8988T (cell line): ENCODE data around the gene EVA1C.
"Not testable (repeated sequence)": the region's sequence is repeated elsewhere in the genome, so short reads cannot be mapped to it uniquely, and the experiment has no call there.

Experiments
- DNase-seq: peaks from one replicate; pipeline ENCODE4 v3.0.0; 2011

EVA1C gene

DNA sequence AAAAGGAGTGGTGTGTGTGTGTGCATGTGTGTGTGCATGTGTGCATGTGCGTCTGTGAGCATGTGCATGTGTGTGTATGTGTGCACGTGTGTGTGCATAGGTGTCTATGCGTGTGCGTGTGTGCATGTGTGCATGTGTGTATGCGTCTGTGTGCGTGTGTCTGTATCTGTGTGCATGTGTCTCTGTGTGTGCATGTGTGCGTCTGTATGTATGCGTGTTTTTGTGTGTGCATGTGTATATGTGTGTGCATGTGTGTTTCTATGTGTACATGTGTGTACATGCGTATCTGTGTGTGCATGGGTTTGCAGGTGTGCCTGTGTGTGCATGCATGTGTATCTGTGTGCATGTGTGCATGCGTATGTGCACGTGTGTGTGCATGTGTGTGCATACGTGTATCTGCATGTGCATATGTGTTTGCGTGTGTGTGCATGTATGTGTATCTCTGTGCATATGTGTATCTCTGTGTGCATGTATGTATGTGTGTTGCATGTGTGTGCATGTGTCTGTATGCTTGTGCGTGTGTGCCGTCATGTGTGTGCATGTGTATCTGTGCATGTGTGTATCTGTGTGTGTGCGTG, 94.9 kb downstream of the EVA1C start:
- DNase-seq = no peak

DNA sequence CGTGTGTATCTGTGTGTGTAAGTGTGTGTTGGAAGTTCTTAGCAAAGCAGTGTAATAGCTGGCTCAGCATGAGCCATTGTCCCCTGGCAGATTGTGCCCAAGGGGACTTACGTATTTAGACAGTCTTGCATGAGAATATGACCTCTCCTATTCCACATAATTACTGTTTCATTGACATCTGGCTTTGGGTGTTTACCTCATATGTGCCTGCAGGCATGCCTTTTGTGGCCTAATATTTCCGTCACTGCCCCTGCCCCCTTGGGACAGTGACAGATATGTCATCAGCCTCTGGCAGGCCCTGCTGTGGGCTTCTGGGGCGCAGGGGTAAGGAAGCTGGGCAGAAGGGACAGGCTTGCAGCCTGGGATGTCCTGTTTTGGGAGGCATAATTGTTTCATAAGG, 95.5 kb downstream of the EVA1C start:
- not testable (repeated sequence) for DNase-seq

DNA sequence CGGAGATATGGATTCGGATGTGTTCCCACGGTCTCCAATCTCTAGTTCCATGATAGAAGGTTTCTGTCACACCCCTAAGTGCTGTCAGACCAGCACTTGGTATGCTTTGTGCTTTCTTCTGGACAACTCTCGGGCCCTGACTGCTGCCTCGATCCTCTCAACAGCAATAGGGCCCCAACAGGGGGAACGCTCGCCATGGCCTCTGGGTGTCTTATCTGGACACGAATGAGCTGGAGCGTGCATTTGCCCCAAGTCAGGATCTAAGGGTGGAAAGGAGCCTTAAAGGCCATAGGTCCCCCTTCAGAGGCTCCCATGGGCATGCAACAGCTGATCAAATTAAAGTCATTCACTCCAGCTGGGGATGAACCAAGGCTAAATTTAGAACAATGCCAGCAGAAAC, 96.1 kb downstream of the EVA1C start:
- DNase-seq = no peak

DNA sequence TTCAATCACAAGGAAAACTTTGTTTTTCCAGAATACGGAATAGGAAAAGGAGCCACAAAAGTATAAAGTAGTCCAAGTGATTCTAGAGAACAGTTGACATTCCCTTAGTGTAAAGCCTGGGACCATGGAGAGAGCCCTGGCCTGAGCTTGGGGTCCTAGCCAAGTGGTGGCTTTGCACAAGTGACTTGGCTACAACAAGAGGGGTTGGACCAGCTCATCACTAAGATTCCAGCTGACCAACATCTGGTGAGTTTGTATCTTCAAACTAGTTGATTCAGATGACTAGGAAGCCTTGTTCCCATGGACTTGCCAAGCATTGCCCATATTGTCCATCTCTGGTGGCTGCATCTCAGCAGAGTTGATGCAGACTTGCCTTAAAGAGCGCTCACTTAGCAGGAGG, 96.5 kb downstream of the EVA1C start:
- not testable (repeated sequence) for DNase-seq

DNA sequence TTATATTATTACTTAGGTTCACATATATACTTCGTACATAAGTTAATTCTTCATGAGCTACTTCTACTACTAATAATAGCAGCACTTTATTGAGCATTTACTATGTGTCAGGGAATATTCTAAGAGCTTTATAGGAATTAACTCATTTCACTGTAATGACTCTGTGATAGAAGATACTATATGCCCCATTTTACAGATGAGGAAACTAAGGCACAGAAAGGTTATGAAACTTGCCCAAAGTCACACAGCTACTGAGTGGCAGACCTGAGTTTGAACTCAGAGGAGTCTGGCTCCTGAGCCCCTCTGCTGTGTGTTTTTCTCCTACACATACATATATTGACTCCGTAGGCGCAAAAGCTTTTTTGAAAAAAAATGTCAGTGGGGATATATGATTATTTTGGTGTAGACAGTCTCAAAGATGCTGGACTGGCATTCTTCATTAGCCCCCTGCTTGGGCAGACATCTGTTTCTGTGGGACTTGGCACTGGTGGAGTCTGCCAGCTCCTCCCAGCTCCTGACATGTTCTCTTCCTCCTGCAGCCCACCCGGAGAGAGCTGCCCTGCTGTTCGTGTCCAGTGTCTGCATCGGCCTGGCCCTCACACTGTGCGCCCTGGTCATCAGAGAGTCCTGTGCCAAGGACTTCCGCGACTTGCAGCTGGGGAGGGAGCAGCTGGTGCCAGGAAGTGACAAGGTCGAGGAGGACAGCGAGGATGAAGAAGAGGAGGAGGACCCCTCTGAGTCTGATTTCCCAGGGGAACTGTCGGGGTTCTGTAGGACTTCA, 102.0 kb downstream of the EVA1C start:
- no peak for DNase-seq

DNA sequence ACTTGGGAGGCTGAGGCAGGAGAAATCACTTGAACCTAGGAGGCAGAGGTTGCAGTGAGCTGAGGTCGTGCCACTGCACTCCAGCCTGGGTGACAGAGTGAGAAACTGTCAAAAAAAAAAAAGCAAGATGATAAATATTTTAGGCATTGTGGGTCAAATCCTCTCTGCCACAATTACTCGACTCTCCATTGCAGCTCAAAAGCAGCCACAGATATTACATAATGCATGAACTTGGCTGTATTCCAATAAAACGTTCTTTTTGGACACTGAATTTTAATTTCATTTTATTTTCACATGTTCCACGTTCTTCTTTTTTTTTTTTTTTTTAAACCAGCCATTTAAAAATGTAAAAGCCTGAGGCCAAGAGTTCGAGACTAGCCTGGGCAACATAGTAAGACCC, 103.4 kb downstream of the EVA1C start:
- no peak for DNase-seq

DNA sequence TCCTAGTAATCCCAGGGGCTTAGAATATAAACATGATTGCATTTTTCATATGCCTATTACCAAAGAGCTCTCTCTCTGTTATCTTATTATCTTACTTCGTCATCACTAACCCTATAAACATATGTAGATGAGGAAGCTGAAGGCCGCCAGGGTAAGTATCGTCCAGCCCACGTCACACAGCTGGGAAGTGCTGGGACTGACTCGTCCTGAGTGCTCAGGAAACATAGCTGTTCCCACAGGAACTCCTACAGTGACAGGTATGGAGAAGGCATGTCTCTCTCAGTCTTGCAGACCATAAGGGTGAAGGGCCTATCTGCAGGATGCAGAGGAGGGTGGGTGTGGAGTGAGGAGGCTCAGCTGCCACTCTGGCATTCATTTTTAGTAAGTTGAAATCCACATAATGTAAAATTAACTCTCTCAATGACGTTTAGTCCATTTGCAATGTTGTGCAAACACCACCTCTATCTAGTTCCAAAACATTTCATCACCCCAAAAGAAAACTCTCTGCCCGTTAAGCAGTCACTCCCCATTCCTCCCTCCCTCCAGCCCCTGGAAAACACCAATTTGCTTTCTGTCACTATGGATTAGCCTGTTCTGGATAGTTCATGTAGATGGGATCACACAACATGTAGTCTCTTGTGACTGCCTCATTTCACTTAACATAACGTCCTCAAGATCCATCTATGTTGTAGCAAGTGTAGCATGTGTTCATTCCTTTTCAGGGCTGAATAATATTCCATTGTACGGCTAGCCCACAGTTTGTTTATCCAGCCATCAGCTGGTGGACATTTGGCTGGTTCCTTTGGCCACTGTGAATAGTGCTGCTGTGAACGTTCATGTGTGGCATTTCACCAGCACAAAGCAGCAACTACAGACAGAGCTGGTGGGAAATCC, 104.5 kb downstream of the EVA1C start:
- DNase-seq = no peak

DNA sequence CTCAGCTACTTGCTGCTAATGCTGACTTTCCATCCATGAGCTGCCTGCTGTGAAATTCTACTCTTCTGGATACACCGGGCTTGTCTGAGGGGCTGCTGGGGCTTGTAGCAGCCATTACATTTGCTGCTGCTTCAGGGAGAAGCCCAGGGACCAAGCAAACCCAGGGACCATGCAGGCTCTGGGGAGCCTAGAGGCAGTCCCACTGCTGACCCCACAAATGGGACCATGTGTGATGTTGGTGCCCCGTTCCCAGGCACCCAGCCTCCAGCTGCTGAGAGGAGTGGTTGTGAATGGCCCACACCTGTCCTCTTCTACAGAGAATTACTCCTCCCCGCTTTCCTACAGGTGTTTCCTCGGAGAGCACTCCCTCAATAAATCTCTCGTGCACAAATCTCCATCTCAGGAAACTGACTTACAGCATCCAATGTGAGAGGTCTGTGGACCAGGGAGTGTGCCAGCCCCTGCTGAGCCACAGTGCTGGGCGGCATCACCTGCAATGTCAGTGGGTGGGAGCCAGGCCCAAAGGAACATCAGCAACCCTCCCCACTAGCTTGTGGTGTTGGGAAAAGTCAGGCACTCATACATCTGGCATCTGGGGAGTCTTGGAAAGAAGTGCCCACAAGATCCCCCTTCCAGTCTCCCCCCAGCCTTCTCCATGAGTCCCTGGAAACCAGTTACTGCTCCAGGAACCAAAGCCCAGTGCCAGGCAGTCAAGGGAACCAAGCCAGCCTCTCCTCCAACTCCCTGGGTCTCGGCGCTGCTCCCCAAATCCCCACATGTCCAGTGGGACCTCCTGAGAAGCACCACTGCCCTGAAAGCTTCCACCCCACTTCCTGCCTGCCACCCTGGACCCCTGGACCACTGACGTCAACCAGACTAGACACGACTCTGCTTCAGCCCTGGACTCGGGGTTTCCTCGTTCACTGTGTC, 107.7 kb downstream of the EVA1C start:
- DNase-seq = no peak

DNA sequence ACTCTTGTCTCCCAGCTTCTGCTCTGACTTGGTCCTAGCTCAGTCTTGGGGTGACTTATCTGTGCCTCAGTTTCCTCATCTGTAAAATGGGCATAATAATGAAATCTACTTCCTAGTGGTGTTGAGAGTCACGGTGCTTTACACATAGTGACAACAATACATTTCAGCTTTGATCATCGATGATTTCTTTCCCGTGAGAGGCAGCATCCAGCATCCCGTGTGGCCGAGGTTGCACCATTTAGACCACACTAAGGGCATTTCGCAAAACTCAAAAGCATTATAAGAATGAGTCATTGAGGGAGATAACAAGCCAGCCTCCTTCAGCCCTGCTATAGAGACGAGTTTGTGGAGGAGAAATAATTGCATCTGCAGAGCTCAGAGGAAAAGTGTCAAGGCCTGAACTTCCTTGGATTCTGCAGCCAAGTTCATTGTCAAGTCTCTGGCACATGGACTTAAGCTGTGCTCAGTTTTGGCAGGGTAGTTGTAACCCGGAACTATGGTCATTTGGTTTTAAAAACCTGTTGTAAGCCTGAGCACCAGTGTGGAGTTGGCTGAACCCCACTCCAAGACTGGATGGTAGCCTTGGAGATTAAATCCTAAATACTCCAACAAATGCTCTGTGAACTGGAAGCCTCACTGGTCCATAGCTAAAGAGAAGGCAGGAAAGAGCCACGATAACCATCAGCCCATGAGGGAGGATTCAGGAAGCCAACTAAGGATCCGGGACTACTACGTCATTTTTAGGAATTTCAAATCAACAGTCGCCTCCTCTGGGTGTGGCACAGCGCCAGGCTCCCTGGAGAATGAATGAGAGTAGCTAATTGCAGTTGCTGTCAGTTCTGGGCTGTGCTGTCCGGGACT, 108.6 kb downstream of the EVA1C start:
- DNase-seq = no peak

DNA sequence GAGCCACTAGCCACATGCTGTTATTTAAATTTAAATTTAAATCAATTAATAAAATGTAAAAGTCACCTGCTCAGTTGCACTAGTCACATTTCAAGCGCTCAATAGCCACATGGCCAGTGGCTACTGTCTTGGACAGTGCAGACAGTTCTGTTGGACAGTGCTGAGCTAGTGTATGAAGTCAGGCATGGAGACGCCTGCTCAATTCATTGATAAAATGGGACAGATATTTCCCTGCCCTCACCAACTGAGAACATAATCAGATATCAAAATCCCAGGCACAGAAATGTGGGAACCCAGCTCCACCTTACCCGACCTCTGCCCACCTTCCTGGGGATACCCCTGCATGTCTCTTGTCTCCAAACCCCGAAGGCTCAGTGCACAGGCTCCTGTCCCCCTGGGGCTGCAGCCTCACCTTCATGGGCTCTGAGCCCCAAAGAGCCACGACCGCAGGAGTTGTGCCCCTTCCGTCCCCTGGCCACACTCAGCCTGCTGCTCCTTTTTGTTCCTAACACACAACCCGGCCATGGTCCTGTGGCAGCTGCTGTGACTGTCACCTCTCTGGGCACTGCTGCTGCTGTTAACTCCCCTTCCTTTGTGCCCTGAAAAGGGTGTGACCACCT, 109.3 kb downstream of the EVA1C start:
- DNase-seq = no peak

DNA sequence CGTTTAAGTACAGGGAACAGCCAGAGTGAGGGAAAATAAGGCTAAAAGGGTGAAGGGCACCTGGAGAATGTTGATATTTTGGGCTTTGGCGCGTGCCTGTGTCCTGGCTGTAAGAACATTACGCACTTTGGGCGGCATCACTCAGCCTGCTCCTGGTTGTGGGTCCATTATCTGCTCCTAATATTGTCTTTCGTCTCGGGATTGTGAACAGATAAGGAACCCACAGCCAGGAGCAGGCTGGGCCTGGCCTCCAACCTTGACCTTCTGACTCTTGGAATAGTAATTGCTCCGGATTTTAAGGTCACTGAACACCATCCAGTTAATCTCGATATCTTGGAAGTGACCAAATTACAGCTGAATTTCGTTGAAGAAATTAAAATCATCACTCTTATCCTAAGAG, 111.0 kb downstream of the EVA1C start:
- no peak for DNase-seq

DNA sequence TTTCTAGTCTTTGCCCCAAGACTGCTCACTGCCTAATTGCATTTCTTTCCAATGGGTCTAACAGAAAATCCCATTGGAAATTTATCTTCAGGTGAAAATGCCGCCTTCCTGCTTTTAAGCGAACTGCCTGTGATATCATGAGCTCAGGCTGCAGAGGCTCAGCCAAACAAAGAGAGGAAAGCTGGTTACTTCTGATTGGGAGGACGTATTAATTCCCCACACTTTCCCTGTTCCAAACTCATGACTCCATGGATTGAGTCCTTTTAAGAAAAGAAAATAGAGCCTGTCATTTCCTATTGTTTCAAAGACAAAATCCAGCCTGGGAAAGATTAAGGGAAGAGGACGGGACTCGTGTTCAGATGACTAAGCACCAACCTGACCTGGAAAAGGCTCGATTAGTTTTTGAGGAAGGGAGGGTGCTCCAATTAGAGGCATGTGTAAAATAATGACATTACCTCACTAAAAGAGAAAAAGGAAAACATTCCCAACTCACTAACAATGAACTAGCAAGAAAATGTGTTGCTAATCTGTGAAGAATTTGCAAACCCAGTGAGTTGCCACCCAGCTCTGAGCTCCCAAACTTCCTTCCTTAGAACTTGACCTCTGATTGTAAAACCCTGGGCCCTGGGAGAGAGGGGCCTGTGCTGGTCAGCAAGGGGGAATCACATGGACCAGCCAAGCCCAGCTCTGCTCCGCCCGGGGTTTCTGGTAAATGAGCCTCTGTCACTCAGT, 111.6 kb downstream of the EVA1C start:
- no peak for DNase-seq

DNA sequence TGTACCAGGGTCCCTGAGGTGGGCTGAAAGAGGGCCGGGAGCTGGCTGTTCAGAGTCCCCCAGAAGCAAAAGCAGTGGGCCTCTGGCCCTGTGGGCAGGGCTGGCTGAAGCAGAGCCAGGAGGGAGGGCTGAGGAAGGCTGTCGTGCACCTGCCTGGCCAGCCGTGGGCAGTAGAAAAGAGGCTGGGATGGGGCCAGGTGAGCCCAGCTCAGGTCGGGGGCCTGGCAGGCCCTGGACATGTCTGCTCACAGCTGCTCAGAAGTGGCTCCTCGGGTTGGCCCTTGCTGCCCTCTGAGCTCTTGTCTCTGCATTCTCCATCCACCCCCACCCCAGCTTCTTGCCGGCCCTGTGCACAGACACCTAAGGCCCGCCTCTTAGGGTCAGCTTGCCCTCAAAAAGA, 112.8 kb downstream of the EVA1C start:
- DNase-seq = no peak

DNA sequence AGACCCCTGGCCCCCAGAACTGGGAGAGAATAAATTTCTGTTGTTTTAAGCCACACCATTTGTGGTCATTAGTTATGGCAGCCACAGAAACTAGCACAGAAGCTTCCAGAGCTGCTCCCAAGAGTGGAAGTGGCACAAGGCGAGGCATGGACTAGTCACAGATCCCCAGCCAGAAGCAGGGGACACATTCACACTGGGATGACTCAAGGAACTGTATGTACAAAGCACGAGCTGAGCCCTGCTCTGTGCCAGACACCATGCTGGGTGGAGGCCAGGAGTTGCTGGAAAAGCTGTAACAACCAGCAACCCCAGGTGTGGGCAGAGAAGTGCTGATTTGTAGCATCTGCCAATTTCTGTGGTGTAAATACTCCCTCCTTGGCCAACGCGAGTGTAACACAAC, 117.2 kb downstream of the EVA1C start:
- no peak for DNase-seq

DNA sequence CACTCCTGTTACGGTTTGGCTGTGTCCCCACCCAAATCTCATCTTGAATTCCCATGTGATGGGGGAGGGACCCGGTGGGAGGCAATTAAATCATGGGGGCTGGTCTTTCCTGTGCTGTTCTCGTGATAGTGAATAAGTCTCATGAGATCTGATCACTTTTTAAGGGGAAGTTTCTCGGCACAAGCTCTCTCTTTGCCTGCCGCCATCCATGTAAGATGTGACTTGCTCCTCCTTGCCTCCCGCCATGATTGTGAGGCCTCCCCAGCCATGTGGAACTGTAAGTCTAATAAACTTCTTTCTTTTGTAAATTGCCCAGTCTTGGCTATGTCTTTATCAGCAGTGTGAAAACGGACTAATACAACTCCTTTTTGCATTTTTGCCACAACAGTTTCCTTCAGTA, 118.3 kb downstream of the EVA1C start:
- DNase-seq = not testable (repeated sequence)

DNA sequence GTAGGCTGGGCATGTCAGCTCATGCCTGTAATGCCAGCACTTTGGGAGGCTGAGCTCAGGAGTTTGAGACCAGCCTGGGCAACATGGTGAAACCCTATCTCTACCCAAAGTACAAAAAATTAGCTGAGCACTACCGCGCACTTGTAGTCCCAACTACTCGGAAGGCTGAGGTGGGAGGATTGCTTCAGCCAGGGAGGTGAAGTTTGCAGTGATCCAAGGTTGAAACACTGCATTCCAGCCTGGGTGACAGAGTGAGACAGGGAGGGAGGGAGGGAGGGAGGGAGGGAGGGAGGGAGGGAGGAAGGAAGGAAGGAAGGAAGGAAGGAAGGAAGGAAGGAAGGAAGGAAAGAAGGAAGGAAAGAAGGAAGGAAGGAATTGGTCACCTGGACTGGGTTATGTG, 119.1 kb downstream of the EVA1C start:
- DNase-seq = not testable (repeated sequence)

DNA sequence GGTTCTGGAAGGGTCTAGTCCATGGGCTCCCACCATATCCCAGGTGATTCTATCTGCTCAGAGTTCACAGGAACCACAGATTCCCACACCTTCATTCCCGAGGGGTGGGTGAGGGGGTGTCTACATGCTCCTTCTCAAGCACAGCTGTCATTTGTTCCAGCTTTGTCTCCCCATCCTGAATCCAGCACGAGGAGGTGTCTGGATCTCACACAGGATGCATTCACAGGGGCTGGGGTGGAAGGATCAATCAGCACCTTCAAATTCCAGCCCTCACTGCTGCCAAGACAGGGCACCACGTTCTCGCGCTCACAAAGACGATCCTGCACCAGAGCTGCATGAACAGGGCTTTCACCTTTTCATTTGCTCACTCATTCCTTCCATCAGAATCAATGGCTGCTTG, 120.1 kb downstream of the EVA1C start:
- DNase-seq = no peak

DNA sequence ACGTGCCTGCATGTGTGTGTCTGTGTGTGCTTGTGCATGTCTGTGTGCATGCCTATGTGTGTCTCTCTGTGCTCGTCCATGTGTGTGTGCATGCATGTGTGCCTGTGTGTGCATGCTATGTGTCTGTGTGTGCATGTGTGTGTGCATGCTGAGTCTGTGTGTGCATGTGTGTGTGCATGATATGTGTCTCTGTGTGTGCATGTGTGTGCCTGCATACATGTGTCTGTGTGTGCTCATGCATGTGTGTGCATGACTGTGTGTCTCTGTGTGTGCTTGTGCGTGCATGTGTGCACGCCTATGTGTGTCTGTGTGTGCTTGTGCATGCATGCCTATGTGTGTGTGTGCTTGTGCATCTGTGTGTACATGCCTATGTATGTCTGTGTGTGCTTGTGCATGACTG, 120.5 kb downstream of the EVA1C start:
- DNase-seq = no peak

DNA sequence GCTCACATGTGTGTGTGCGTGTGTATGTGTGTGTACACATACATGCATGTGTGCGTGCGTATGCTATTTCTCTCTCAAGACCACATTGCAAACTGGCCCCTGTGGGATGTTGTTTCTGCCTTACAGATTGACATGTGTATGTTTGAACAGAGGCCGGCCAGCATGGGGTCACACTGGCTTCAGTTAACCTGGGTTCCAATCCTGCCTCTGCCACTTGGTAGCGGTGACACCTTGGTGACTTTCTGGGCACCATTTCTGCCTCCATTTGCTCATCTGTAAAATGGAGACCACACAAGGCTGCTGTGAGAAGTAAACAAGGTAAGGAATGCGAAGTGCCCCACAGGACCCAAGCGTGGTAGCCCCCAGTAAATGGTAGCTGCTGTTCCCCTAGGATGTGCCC, 121.1 kb downstream of the EVA1C start:
- no peak for DNase-seq

DNA sequence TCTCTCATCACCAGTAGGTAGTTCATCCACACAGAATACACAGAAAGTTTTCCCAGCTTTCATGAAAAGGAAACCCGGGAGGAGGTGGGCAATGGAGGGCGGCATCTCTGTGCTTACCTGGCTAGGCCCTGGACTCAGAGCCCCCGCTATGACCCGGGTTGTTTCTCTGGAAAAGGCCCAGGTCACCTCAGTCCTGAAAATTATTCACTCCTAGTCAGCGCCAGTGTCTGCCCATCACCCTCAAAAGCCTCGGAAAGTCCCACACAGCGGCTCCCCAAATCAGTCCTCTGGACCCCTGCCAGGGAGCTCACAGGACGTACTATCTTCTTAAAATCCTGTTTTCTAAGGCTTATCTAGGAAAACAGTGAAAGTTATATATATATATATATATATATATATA, 121.6 kb downstream of the EVA1C start:
- no peak for DNase-seq

DNA sequence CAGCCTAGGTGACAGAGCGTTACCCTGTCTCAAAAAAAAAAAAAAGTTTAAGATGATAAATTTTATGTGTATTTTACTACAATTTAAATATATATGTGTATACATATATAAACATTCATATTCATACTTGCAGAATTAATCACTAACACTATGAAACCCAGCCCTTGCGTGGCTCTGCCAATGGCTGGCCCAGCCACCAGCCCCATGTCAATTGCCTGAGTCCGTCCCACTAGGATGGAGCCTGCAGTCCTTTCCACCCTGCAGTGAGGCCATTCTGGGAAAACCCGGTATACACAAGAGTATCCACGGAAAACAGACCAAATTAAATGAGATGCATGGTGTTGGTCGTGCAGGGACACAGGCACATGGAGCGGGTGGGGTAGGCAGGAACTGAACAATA, 123.1 kb downstream of the EVA1C start:
- DNase-seq = no peak
